Activated CD8-positive, alpha-beta memory T cell treated with anti-CD3 and anti-CD28 coated beads for 36 hours (primary cell): ENCODE results near the gene MBTPS1. TPM values are rescaled to one million over a fixed set of nuclear protein-coding genes. Genes with fewer than 3 reads are reported as not detected.

Experiments
- CTCF ChIA-PET: fragments of 350-600 bp; sonication (Branson Sonifier 250); formaldehyde crosslinking; loops from one replicate; lab custom pipeline; 2021; ENCODE audit warnings: antibody characterized with exemption; lab: Charles Lee
- POLR2A ChIA-PET: fragments of 350-600 bp; sonication (Branson Sonifier 250); formaldehyde crosslinking; loops from one replicate; lab custom pipeline; 2021; ENCODE audit warnings: antibody characterized with exemption; lab: Charles Lee
- total RNA-seq, 2 experiments: library from RNA; stranded (reverse); gene quantifications; one replicate each; pipeline ENCODE4 v1.2.3, GENCODE V29; 2021

The MBTPS1 gene
- total RNA-seq, 2 experiments from 2014 or later = 36.8 to 38.5 TPM

- ChIA-PET POLR2A (no interaction called here), CTCF (interaction anchor here (0.9 to 5.7 kb wide), 4 partner anchors 10 to 103 kb away, joined by 3 to 37 read pairs (median 4); partner anchors contain the start of gene TAF1C)
These were observed 29.1 kb downstream of the MBTPS1 start for GRCh38 chr16:84087466-84088151.

DNA sequence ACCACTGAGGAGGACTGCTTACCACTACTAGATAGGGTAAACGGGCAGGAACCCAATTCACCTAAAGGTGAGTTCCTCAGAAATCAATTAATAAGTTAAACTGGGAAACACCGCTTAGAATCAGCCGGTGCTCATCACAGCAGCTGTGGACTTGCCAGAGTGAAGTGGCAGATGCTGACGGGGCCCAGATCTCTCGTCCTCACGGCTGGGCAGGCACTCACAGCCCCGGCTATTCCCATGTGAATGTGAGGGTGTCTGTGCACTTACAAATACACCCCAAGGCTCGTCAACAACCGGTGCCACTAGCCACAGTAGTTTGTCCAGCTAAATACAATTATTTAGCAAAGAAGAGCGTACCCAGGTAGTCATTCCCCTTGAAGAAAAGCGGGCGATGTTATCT, 29.7 kb downstream of the MBTPS1 start:
- POLR2A ChIA-PET = no interaction called here

DNA sequence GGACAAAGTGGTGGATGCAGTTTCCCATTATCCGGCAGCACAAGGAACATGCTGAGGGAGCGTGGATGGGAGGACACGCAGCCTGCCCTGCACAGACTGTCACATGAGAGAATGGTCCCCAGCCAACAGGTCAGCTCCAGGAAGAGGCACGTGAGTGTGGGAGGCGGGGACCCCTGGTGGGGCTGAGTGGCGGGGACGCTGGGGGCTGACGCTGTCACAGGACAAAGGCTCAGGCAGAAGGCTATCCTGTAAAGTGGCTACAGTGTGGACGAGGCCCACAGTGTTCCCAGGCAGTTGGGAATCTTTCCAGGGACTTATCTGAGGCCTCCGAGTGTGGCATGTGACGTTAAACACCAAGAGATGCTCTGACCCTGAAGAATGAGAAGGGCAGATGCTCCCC, 30.4 kb downstream of the MBTPS1 start:
- CTCF ChIA-PET = interaction anchor here (0.8 to 5.7 kb wide), 3 partner anchors 55 to 159 kb away, joined by 3 to 37 read pairs (median 8); partner anchors contain the start of gene TAF1C
- POLR2A ChIA-PET = no interaction called here

More for the DNA sequence above, 29.7 kb downstream of the MBTPS1 start:
- CTCF ChIA-PET = interaction anchor here (1.0 to 5.7 kb wide), 3 partner anchors 11 to 100 kb away, joined by 3 to 37 read pairs (median 4); partner anchors contain the start of gene TAF1C

DNA sequence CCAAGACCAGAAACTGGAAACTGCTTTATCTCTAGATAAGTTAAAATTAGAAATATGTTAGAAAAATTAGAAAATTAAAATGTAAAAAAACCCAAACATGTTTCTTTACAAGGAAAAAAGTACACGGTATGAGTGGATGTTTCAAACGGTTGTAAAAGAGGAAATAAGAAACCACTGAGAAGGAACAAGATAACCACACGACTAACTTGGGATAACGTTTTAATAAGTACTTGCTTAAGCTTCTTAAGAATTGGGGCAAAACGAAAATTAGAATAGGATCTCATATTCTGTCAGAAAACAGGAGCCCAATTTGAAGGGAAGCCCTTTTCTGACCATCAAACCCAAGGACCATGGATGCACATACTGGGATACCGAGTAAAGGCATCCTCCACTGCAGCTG, 31.0 kb downstream of the MBTPS1 start:
- ChIA-PET CTCF (interaction anchor here (0.8 to 5.7 kb wide), 5 partner anchors 16 to 158 kb away, joined by 3 to 37 read pairs (median 8); partner anchors contain the start of genes MBTPS1 and TAF1C), POLR2A (no interaction called here)

DNA sequence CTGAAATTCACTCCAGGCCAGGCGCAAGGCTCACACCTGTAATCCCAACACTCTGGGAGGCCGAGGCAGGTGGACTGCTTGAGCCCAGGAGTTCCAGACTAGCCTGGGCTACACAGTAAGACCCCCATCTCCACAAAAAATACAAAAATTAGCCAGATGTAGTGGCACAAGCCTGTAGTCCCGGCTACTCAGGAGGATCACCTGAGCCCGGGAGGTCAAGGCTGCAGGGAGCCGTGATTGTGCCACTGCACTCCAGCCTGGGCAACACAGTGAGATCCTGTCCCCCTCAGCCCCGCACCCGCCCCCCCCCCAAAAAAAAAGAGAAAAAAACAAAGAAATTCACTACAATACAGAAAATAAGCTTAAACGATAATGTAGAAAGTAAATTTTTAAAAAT, 31.5 kb downstream of the MBTPS1 start:
- ChIA-PET POLR2A (interaction anchor here (1.1 kb wide), 1 partner anchor 31 kb away, joined by 3 read pairs; the partner anchor contains the start of gene MBTPS1), CTCF (interaction anchor here (0.9 to 5.7 kb wide), 9 partner anchors 10 to 114 kb away, joined by 3 to 37 read pairs (median 7); partner anchors contain the start of genes DNAAF1, HSDL1, MBTPS1 and TAF1C)

DNA sequence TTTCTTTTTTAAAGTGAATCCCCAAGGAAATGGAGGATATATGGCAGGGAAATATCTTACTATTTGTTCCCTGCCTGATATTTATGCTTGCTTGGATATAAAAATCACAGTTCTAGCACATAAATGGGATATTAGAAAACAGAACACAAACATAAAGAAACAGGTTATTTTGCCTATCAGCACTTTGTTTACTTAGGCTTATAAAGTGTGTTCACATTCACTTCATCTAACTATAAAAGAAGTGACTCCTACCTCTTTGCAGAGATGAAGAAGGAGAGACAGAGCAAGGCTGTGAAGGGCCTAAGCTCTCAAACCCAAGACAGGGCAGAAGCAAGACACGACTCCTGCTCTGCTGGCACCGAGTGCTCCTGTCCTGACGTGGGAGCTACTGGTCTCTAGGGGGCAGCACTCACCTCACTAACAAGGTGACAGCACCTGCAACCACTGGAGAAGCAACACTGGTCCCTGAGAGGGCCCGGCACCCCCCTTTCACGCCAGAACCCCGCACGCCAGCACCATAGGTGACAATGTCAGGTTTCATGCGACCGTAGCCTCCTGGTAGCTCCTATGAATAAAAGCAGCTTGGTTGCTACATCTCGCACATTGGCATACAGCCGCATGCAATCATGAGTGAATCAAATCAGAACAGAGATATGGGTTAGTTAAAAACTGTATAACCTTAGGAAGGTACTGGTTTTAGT, 32.0 kb downstream of the MBTPS1 start:
- ChIA-PET POLR2A (interaction anchor here (0.7 to 1.1 kb wide), 2 partner anchors 32 to 102 kb away, joined by 3 read pairs; partner anchors contain the start of gene MBTPS1), CTCF (interaction anchor here (0.7 to 5.7 kb wide), 13 partner anchors 10 to 114 kb away, joined by 3 to 37 read pairs (median 5); partner anchors contain the start of genes DNAAF1, HSDL1, MBTPS1 and TAF1C)

GRCh38 chr16:84082835-84083569, 33.7 kb downstream of the MBTPS1 start:
- POLR2A ChIA-PET = no interaction called here

GRCh38 chr16:84082110-84082509, 34.6 kb downstream of the MBTPS1 start:
- ChIA-PET POLR2A (no interaction called here), CTCF (interaction anchor here (1.4 kb wide), 1 partner anchor 105 kb away, joined by 3 read pairs; the partner anchor contains the start of gene TAF1C)

More at GRCh38 chr16:84082835-84083569, 33.7 kb downstream of the MBTPS1 start:
- CTCF ChIA-PET = interaction anchor here (0.8 to 5.7 kb wide), 3 partner anchors 20 to 104 kb away, joined by 3 to 37 read pairs (median 3); partner anchors contain the start of gene TAF1C

- POLR2A ChIA-PET = no interaction called here
These were observed 35.2 kb downstream of the MBTPS1 start for GRCh38 chr16:84081446-84081989.

GRCh38 chr16:84080813-84081212, 35.9 kb downstream of the MBTPS1 start:
- ChIA-PET CTCF (no interaction called here), POLR2A (no interaction called here)

More at GRCh38 chr16:84081446-84081989, 35.2 kb downstream of the MBTPS1 start:
- CTCF ChIA-PET = interaction anchor here (0.6 to 1.4 kb wide), 2 partner anchors 75 to 105 kb away, joined by 3 read pairs; partner anchors contain the start of gene TAF1C

- POLR2A ChIA-PET = no interaction called here
- CTCF ChIA-PET = no interaction called here
These were observed 36.4 kb downstream of the MBTPS1 start for GRCh38 chr16:84080378-84080777.

DNA sequence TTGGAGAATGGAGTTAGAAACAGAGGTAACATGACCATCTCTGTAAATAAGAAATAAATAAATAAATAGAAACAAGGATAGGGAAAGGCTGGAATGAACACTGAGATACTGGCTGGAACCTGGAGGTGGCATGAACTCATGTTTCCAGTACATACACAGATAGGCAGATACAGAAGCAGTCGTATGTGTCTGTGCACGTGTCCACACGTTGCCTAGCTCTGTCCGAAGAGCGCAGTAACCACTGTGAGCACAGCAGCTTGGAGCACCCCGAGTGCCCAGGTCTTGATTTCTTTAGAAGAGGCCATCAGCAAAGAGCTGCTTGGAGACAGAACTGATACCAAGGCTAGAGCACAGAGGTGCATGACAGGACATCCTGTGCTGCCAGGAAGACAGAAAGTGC, 37.1 kb downstream of the MBTPS1 start:
- POLR2A ChIA-PET = no interaction called here
- CTCF ChIA-PET = no interaction called here

DNA sequence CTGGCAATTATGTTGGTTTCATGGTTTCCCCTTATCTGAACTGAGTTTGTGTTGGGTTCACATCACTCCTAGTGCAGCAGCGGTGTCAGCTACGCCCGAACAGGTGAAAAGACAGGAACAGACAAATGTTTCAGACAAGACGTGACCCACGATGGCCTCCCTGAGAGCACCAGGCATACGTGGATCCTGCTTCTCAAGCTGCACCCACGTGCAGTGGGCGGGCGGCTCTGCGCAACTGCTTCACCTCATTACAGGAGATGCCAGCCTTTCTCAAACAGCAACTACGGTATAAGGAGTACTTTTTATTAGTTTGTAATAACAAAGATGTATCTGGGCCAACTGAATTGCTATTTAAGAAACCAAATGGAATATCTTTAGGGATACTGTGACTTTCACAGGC, 41.4 kb downstream of the MBTPS1 start:
- ChIA-PET POLR2A (no interaction called here), CTCF (interaction anchor here (1.2 to 1.9 kb wide), 2 partner anchors 9 to 14 kb away, joined by 4 to 9 read pairs; no protein-coding TSS in a partner anchor)

GRCh38 chr16:84074721-84075120, 42.0 kb downstream of the MBTPS1 start:
- ChIA-PET CTCF (interaction anchor here (1.2 to 1.9 kb wide), 2 partner anchors 10 to 13 kb away, joined by 4 to 9 read pairs; no protein-coding TSS in a partner anchor), POLR2A (no interaction called here)

- POLR2A ChIA-PET = no interaction called here
- CTCF ChIA-PET = no interaction called here
These were observed 44.7 kb downstream of the MBTPS1 start for GRCh38 chr16:84072014-84072413.

DNA sequence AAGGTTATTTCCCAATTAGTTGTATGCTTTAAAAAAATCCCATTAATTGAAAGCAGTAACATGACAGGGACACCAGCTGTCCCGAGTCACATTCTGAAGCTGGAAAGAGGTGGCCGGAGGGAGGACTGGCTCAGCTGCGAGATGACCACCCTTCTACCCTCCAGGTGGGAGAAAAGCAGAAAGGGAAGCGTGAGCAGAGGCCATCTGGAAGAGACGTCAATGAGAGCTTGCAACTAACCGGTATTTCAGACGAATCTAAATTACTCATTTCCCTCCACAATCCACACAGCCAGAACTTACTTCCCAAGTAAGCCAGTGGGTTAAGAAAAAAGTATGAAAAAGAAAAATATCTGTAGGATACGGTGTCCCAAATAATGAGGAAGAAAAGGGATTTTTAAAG, 45.6 kb downstream of the MBTPS1 start:
- ChIA-PET POLR2A (no interaction called here), CTCF (no interaction called here)

DNA sequence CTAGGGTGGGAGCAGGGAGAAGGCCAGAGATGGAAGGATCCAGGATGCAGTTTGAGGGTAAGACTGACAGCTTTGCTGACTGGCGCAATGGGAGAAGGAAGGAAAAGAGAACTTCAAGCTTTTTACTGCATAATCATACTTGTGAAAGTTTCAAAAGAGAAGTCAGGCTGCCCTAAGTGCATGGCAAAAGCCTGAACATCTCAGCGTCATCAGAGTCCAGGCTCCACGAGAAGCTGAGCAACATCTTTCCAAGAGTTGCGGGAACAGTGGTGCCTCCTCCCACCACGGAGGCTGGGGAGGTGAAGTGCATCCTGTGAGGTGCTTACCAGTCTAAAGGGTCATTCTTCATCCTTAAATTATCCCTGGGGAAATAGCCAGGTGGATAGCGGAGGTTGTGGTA, 47.2 kb downstream of the MBTPS1 start:
- POLR2A ChIA-PET = no interaction called here
- CTCF ChIA-PET = interaction anchor here (1.1 to 2.6 kb wide), 4 partner anchors 15 to 117 kb away, joined by 3 to 7 read pairs (median 6); partner anchors contain the start of gene TAF1C

DNA sequence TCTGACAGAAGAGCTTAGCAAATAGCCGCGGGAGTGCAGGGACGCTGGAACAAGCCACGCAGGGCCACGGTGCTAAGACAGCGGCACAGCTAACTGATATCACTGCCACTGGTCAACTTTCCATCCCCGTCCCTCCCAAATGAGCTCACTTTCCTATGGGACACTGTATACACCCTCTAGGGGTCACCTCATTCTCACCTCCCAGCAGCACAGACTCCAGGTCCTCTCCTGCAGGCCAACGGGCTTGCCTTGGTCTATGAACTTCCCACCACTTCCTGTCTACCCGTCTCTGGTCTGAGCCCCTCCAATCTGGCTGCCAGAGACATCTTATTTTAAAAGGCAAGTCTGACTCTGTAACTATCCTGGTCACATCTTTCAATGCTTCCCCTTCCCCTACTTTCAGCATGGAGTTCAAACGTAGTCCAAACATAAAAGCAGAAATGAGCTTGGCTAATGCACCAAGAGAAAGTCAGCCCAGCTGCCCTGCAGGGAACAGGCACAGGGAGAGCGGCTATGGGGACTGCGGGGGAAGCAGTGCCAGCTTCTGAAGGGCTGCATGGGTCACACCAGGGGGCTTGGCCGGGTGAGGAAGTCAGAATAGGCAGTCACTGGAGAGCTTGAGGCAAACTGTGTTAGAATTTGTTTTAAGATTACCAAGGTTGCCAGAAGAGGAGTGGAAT, 47.8 kb downstream of the MBTPS1 start:
- ChIA-PET CTCF (interaction anchor here (1.6 to 2.6 kb wide), 3 partner anchors 16 to 118 kb away, joined by 4 to 7 read pairs (median 7); partner anchors contain the start of gene TAF1C), POLR2A (no interaction called here)
